GM18907 (cell line): ENCODE results near the gene MOCS1.
"Not testable (repeated sequence)": the region's sequence is repeated elsewhere in the genome, so short reads cannot be mapped to it uniquely, and the experiment has no call there.

Experiments used
- ATAC-seq: cut with Tn5 transposase; IDR thresholded peaks from one replicate; pipeline ENCODE4 v1.9.1; 2021; ENCODE audit warnings: mild to moderate bottlenecking, moderate library complexity; ENCODE audit not compliant: unreplicated experiment

Gene MOCS1

DNA sequence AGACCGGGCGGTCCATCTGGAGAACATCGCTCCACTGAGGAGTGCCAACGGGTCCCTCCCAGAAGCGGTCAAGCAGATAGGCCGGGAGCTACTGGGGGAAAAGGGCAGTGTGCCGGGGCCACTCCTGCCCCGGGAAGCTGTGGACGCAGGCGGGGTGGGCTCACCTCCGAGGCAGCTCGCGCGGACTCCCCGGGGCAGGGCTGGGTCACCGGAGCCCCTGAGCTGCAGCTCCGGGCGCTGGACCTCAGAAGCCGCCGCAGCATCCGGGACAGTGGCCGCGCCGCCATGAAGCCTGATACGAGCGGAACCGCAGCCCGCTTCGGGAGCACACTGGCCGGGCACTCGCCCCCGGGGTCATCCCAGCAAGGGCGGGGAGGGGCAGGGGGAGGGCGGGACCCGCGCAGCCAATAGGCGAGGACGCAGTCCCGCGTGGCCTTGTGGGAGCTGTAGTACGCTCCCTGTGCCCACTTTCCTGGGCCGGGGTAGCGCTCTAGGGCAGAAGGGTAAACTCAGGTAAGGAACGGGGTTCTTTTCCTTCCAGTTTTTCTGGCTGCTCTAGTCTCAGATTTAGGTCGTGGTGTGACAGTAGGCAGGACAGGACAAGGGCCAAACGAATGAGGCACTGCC lies at the start of gene MOCS1:
Gene MOCS1, minus strand, starts transcription at position 332 of the 627 bp plus-strand sequence. Its CDS starts 45 bp downstream, at position 287.
- no peak for ATAC-seq

DNA sequence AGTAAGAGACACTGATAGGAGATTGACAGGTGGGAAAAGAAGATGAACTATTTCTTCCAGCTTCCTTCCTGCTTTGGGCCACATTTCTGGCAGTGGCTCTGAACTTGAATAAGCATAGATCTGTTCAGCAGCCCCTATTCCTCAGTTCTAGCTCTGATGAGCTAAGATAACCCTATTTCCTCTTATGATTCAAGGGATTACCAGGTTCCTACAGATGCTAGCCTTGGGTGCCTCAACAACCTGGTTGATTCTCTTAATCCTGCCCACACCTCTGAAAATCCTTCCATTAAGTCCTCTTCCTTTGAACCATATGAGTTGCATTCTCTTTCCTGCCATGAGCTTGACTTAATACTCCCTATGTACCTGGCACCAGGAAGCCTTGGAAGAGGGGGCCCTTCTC lies 49.8 kb upstream of the MOCS1 start:
- no peak for ATAC-seq

DNA sequence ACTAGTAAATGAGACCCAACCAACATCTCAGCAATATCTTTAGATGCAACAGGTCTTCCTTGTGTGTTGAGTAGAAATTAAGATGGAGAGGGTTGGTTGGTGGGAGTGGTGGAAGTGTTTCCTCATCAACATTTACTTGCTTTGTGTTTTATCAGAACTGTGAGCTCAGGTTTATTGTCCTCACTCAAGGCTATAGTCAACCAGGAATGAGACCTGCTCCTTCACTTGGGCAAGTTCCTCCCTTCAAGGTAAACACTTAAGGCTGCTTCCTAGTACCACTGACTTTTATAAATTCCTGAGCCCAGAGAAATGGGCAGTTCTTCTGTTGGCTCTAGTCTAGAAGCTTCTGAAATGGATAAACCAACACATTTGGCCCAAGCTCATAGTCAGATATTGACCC lies 48.9 kb upstream of the MOCS1 start:
- no peak for ATAC-seq

DNA sequence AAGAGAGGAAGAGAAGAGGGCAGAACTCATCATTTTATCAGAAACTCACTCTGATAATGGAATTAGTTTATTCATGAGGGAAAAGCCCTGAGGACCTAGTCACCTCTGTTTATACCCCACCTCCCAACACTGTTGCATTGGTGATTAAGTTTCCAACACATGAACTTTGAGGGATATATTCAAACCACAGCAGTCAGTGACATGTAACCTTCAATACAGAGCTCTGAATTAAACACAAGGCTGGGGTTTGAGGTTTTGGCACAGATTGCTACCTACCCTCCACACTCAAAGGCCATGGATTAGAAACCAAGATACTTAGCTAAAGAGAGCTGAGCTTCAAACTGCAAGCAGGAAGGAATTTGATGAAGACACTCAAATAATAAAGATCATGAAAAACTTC lies 48.5 kb upstream of the MOCS1 start:
- no peak for ATAC-seq

DNA sequence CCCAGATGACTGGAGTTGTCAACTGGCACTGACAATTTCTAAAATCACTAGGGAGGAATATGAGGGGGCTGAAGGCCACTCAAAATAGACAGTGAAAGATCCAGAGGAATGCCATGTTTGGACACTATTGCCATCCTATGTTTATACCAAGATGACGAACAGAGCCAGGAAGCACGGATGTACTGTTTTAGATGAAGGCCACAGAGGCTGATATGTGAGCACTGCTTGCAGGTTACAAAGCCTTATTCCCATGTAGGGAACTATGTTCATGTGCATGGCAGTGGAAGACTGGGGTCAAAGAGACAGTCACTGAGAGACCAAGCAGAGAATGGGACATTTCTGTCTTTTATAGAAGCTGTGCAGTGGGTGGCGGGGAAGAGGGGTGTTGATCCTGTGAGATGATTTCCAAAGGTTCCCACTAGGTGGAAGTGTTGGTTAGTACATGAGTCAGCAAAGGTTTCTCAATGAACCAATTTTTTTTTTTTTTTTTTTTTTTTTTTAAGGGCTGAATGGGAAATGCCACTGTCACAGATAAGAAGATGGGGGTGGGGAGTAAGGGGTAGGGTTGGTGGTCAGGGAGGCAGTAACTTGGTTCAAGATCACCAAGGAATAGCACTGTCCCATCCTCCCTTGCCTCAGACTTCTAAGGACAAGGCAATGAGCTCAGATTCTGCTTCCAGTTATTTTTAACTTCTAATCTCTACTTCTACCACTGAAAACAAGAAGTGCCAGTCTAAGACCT lies 46.7 kb upstream of the MOCS1 start:
- no peak for ATAC-seq

DNA sequence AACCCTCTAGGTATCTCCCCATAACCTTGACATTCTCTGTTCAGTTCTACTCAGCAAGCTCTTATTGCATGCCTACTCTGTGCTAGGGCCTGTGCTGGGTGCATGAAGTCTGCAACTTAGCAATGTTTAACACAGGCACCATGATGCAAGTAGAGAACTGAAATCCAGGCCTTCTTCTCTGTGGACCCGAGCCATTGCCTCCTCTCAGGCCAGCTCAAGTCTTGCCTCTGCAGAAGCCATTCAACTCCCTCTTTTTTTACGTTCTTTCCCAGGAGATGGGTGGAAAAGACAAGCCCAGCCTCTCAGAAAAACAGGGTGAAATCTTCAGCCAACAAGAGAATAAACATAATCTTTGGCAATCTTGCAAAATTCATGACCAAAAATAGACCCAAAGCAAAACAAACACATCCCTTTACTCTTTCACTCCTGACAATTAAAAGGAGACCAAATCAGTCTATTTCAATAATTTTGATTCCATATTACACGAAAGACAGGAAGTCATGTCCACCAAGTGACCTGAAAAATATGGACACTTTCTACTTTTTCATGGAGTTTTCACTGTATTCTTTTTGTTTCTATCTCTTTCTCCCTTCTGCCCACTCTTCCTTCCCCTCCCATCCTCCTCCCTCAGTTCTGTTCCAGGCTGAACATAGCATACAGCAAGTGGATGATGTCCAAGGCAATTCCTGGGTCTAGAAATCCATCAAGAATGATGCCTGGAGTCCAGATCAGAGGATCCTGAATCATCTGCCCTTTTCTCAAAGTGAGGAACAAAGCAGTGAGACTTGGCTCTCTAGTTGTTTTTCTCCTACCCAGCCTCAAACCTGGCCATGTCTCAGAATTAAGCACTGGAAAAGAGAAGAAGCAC lies 45.4 kb upstream of the MOCS1 start:
- ATAC-seq: no peak

DNA sequence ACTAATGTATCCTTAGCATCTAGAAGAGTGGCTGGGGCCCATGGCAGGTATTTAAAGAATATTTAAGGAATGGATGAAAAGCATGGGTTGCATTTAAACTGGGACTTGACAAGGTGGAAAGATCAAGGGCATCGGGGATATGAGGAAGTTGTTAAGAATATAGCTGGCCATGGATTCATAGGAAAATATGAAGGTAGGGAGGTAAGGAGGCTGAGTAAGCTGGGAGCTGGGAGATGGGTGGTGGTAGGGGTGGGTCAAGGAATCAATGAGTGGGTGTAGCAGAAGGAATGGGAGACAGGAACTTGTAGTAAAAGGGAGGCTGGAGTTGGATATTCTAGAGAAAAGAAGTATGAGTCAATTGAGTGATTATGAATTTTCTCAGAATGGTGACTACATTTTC lies 44.0 kb upstream of the MOCS1 start:
- ATAC-seq: no peak

DNA sequence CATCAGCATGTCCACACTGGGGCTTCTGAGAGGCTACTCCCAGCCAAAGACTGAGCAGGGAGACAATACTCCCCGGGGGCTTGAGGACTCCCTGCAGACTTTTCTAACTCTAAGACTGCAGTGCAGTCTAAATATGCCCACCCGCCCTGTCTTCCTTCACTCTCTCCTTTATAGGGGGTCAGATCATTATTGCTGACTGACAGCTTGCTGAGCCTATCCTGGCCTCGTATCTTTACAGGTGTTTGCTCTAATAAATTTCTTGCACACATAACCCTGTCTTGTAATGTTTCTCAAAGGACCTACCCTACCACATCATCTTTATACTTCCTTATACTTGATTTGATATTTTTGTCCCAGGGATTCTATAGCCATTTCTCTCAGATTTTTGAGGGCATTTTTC lies 39.4 kb upstream of the MOCS1 start:
- no peak for ATAC-seq

DNA sequence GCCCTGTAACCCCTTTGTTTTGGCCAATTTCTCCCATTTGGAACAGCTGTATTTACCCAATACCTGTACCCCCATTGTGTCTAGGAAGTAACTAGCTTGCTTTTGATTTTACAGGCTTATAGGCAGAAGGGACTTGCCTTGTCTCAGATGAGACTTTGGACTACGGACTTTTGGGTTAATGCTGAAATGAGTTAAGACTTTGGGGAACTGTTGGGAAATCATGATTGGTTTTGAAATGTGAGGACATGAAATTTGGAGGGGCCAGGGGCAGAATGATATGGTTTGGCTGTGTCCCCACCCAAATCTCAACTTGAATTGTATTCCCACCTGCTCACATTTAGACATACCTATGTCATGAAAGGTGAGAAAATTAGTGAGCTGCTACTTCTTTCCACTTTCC lies 38.5 kb upstream of the MOCS1 start:
- not testable (repeated sequence) for ATAC-seq

DNA sequence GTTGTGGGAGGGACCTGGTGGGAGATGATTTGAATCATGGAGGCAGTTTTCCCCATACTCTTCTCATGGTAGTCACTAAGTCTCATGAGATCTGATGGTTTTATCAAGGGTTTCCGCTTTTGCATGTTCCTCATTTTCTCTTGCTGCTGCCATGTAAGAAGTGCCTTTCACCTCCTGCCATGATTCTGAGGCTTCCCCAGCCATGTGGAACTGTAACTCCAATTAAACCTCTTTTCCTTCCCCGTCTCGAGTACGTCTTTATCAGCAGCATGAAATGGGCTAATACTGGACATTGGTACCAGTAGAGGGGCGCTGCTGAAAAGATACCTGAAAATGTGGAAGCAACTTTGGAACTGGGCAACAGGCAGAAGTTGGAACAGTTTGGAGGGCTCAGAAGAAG lies 36.9 kb upstream of the MOCS1 start:
- not testable (repeated sequence) for ATAC-seq

DNA sequence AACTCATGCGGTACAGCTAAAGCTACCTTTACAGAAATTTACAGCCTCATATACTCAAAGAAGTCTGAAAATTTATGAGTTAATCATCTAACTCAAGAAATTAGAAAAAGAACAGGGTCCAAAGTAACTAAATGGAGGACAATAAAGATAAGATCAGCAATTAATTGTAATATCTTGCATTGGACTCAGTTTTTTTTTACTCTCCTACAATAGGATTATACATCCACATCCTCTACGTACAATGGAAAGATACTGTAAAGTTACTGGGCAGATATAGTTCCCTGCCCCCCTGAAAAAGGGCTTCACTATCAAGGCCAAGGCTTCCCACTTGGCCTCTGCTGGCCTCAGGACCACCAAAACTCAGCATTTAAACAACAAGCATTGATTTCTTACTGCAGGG lies 31.5 kb upstream of the MOCS1 start:
- ATAC-seq: no peak

DNA sequence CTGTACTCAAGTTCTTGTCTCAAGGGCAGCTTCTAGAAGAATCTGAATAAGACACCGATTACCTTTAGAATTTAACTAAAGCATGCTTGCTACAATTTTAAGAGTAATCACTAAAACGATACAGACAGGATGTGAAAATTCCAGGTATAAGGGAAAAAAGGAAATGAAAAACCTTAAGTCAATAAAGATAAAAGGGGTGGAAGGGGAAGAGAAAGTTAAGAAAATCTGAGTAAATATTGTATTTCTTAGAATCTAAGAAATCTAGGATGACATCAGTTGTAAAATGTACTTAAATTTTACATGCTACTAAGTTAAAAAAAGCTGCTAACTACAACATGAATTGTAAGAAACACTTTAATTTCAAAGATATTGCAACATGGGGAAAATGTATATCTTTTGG lies 30.3 kb upstream of the MOCS1 start:
- ATAC-seq: no peak

DNA sequence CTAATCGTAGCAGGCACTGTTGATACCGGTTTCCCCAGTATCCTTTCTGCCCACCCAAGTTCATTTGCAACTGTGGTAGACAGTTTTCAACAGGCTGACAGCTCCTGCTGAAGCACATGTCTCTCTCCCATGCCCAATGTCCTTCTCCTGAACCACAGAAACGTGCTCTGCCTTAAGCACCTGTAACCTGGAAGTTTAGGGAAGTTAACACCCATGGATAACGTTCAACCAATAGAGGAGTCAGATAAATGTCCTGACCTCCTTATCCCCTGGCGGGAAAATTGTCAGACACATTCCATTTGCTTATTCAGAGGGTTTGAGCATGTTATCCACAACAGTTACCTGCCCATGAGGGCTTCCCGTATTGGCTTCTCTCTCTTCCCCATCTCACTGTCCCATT lies 29.8 kb upstream of the MOCS1 start:
- no peak for ATAC-seq

DNA sequence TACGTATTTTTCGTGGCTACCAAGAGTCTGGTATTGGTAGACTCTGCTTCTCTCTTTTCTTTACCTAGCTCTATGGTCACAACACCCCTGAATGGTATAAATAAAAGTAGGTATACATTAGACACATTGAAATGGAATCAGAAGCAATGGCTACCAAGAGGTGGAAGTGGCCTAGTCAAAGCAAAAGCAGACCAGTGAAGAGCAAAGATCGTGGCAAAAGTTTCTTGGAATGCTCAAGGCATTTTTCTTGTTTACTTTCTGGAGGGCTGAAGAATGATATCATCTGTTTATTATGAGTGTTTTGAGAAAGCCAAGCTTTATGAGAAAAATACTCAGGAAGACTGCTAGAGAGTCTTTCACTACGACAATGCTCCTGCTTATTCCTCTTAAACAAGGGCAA lies 28.6 kb upstream of the MOCS1 start:
- ATAC-seq: no peak

DNA sequence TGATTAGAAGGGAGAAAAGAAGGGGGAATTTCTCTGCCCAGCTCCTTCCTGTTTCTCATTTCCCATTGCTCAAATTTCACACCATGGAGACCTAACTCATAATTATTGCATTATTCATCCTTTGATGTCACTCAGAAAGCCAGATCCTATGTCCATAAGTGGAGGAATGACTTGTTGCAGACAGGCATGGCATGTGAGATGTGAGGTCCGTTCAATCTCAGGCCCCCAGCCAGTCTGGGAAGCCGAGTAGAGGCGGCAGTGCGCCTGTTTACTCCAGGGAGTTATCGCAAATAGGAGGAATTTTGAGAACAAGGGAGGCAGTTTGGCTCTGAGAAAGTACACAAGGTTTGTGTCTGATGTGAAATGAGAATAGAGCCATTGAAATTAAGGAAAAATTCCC lies 26.9 kb upstream of the MOCS1 start:
- ATAC-seq: no peak

DNA sequence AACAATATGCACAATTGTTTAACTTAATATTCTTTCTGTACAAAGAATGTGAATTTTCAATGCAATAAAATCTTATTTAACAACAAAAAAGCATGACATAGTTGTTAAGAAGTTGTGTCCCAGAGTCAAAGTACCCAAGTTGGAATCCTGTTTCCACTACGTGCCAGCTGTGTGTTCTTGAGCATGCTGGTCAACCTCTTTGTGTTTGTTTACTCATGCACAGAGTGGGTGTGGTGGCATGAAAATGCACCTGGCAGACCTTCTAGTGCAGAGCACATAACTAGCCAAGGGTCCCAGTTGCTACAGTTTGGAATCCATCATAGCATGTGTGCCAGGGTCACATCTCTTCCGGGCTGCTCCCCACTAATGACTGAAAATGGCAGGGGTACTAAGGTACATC lies 24.7 kb upstream of the MOCS1 start:
- no peak for ATAC-seq

DNA sequence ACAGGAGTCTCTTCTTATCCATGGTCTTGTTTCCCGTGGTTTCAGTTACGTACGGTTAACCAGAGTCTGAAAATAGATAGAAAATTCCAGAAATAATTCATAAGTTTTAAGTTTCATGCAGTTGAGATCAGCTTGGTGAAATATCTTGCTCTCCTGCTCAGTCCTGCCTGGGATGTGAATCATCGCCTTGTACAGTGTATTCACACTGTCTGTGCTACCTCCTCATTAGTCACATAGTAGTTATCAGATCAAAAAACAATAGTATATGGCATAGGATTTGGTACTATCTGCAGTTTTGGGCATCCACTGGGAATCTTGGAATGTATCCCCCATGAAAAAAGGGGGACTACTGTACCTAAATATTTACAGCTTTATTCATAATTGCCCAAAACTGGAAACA lies 22.7 kb upstream of the MOCS1 start:
- no peak for ATAC-seq

DNA sequence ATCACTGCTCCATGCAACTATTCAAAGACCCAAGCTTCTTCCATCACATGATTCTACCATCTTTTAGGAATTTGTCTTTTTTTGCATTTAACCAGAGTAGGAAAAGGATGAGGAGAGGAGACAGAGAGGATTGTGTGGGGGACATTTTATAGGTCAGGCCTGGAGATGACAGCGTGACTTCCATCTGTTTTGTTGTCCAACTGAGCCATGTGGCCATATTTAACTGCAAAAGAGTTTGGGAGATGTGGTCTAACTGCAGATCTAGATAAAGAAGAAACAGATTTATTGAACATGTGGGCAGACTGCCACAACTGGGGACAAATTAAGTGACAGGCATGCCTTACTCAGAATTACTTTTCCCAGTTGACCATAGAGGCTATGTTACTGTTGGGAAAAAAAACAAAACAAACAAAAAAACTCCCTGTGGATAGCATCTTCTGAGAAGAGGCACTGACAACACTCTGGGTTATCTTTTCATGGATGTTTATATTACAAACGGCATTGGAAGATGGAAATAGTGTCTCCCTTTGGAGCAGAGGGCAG lies 18.9 kb upstream of the MOCS1 start:
- no peak for ATAC-seq

DNA sequence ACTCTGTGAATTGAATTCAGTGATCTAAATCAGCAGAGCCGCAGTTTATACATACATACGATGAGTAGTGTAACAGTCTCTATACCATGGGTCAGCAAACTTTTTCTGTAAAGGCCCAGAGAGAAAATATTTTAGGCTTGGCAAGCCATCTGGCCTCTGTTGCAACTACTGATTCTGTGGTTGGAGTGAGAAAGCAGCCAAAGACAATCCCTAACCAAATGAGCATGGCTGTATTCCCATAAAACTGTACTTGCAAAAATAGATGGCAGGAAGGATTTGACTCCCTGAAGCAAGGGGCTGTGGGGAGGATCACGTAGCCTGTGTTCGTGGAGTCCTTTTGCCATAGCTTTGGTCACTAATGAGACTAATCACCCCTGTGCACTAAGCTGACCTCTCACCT lies 17.9 kb upstream of the MOCS1 start:
- no peak for ATAC-seq

DNA sequence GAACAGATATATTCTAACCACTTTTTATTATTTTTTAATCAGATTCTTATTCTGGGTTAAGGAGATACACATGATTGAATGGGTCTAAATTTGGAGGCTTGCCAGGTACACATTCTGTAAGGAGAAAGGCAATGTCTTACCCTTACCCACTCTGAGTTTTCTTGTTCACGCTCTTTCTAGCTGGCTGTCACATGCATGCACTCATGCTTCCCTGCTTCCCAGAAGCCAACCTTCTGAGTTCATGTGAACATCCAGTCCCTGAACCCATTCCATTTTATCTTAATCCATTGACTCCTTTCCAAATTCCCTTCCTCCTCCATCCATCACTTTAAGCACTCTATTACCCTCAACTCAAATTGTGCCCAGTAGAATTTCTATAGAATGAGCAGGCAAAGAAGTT lies 17.5 kb upstream of the MOCS1 start:
- ATAC-seq: no peak

DNA sequence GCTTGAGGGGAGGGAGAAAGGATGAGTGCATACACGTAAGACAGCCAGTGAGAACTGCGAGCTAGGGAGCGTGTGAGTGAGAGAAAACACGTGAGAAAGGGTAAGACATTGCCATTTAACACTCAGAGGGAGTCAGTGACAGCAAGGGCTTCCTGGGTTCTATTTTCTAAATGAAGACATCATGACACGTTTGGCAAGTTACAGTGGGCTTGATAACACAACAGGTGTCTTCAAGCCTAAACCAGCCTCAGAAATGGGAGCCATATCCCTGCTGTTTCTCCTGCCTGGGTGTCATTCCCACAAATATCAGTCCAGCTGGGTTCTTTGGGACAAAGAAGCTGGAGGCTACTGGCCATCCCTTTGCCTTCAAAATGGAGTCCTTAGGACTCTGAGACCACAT lies 16.9 kb upstream of the MOCS1 start:
- no peak for ATAC-seq
